GM12878 (cell line): Measurements from ENCODE around the gene CDK5R1. TPM values are rescaled to one million over a fixed set of nuclear protein-coding genes. Genes with fewer than 3 reads are reported as not detected.

ENCODE experiments used
- ATF2 ChIP-seq: IDR thresholded peaks from 2 replicates; pipeline ENCODE4 v1.6.1; 2012; ENCODE audit warnings: low read length, inconsistent platforms
- BCL11A ChIP-seq: IDR thresholded peaks from 2 replicates; pipeline ENCODE4 v1.6.1; 2011; ENCODE audit warnings: low read depth, low read length
- BMI1 ChIP-seq: fragments of 450-650 bp; IDR thresholded peaks from 2 replicates; pipeline ENCODE4 v1.6.1; 2016; ENCODE audit warnings: mild to moderate bottlenecking, moderate library complexity, borderline replicate concordance
- CHD2 ChIP-seq: IDR thresholded peaks from 2 replicates; pipeline ENCODE4 v1.6.1; 2011; ENCODE audit warnings: low read depth, low read length, improper control_type of control experiment, borderline replicate concordance
- CUX1 ChIP-seq: IDR thresholded peaks from 2 replicates; pipeline ENCODE4 v1.6.1; 2012; ENCODE audit warnings: improper control_type of control experiment, low read depth, low read length; ENCODE audit not compliant: insufficient replicate concordance
- E2F8 ChIP-seq: fragments of 450-650 bp; IDR thresholded peaks from 2 replicates; pipeline ENCODE4 v1.6.1; 2018; ENCODE audit warnings: mild to moderate bottlenecking, low read depth, moderate library complexity; ENCODE audit not compliant: partially characterized antibody
- ETV6 ChIP-seq, 2 experiments: fragments of 450-650 bp in 1 of 2; IDR thresholded peaks in 1 of 2; conservative IDR thresholded peaks in 1 of 2; 2 replicates each; pipeline ENCODE4 v1.6.1; 2014; ENCODE audit warnings: antibody characterized with exemption in 1 of 2, borderline replicate concordance in 1 of 2, low read depth in 1 of 2, mild to moderate bottlenecking in 1 of 2, moderate library complexity in 1 of 2
- FOXM1 ChIP-seq: IDR thresholded peaks from 2 replicates; pipeline ENCODE4 v1.6.1; 2012; ENCODE audit warnings: low read depth, mild to moderate bottlenecking, inconsistent platforms, low read length, moderate library complexity
- IRF3 ChIP-seq: fragments of 450-650 bp; IDR thresholded peaks from 2 replicates; pipeline ENCODE4 v1.6.1; 2014; ENCODE audit warnings: mild to moderate bottlenecking
- MEF2A ChIP-seq: IDR thresholded peaks from 2 replicates; pipeline ENCODE4 v1.6.1; 2011; ENCODE audit warnings: low read depth, mild to moderate bottlenecking, low read length, moderate library complexity; ENCODE audit not compliant: insufficient read depth
- MEF2B ChIP-seq: fragments of 450-650 bp; IDR thresholded peaks from 2 replicates; pipeline ENCODE4 v1.6.1; 2018; ENCODE audit warnings: mild to moderate bottlenecking, moderate library complexity; ENCODE audit not compliant: partially characterized antibody, poor library complexity, severe bottlenecking
- MTA3 ChIP-seq: IDR thresholded peaks from 2 replicates; pipeline ENCODE4 v1.6.1; 2012; ENCODE audit warnings: low read length, inconsistent platforms, borderline replicate concordance
- NR2C1 ChIP-seq: fragments of 450-650 bp; IDR thresholded peaks from 2 replicates; pipeline ENCODE4 v1.6.1; 2017; ENCODE audit warnings: antibody characterized with exemption, mild to moderate bottlenecking, moderate library complexity
- NR2F1 ChIP-seq: fragments of 450-650 bp; conservative IDR thresholded peaks from 2 replicates; pipeline ENCODE4 v1.6.1; 2017; ENCODE audit warnings: mild to moderate bottlenecking
- PBX3 ChIP-seq: IDR thresholded peaks from 2 replicates; pipeline ENCODE4 v1.6.1; 2011; ENCODE audit warnings: mild to moderate bottlenecking, low read depth, low read length, moderate library complexity; ENCODE audit not compliant: insufficient replicate concordance
- RCOR1 ChIP-seq: conservative IDR thresholded peaks from 2 replicates; pipeline ENCODE4 v1.6.1; 2012; ENCODE audit warnings: low read depth, low read length, improper control_type of control experiment
- polyA plus RNA-seq, 11 experiments: library from polyadenylated mRNA; depleted of rRNA in 4 of 11; unstranded in 6 of 11; stranded (reverse) in 5 of 11; fragments of >200 nt; fragmentation: Nextera tagmentation in 4 of 11; fragmentation: Illumina TruSeq in 1 of 11; extraction: Ambion mirVana in 4 of 11; extraction: Trizol in 1 of 11; gene quantifications; 1 replicate in 1 of 11; 2 replicates in 10 of 11; pipeline versions ENCODE4 v1.2.1 to v1.2.3, GENCODE V29; 2011 to 2016; ENCODE audit warnings: inconsistent platforms in 2 of 11, missing spikeins in 2 of 11, low read depth in 1 of 11
- total RNA-seq, 4 experiments: library from RNA; depleted of rRNA in 3 of 4; stranded (reverse); fragments of >200 nt in 3 of 4; fragmentation: Illumina TruSeq in 1 of 4; extraction: Trizol in 1 of 4; gene quantifications; 2 replicates each; pipeline versions ENCODE4 v1.2.1 to v1.2.3, GENCODE V29; 2013 to 2021

The CDK5R1 gene
- total and polyA plus RNA-seq, 10 of the 15 experiments (the other 5 are each of a cell fraction or from before 2014, with no cell fraction given) = 1.1 to 28.3 (median 12.2) TPM

- no peak for TF ChIP-seq CUX1
- TF ChIP-seq CHD2 = no peak
- no peak for TF ChIP-seq IRF3
- TF ChIP-seq MEF2A = no peak
- no peak for TF ChIP-seq ATF2
- peak; percentile 45; the same call in 1 of the 2 replicates for TF ChIP-seq FOXM1
- no peak for TF ChIP-seq PBX3
- TF ChIP-seq MEF2B = no peak
- TF ChIP-seq NR2C1 = no peak
- TF ChIP-seq E2F8 = peak; percentile 54
- no peak for TF ChIP-seq NR2F1
- TF ChIP-seq MTA3 = no peak
- TF ChIP-seq BCL11A = no peak
- TF ChIP-seq ETV6 (conservative IDR thresholded peaks at IDR 0.05 in 1 of 2, IDR thresholded peaks at IDR 0.05 in 1 of 2; ENCODE audit: borderline replicate concordance in 1 of 2, low read depth in 1 of 2) = peak in 1 of 2 experiments; percentile 51; a peak in 1 of 4 replicates
- no peak for TF ChIP-seq BMI1
- TF ChIP-seq RCOR1 = no peak
These were observed 30.3 kb downstream of the CDK5R1 start (continued) for GRCh38 chr17:32516940-32517701.
